NCI-H1048 (cell line): Measurements from ENCODE around the gene FGFR4.

Experiments
- DNase-seq: peaks from one replicate; lab custom pipeline; 2025; lab: John Stamatoyannopoulos, UW

Gene FGFR4

GRCh38 chr5:177085985-177086653, 596 bp upstream of the FGFR4 start:
- no peak for DNase-seq

- DNase-seq: no peak
These were observed 787 bp downstream of the FGFR4 start for GRCh38 chr5:177087398-177088005.

GRCh38 chr5:177089127-177089526, 2.4 kb downstream of the FGFR4 start:
- DNase-seq: no peak

GRCh38 chr5:177089825-177090641, 3.3 kb downstream of the FGFR4 start:
- no peak for DNase-seq

DNA sequence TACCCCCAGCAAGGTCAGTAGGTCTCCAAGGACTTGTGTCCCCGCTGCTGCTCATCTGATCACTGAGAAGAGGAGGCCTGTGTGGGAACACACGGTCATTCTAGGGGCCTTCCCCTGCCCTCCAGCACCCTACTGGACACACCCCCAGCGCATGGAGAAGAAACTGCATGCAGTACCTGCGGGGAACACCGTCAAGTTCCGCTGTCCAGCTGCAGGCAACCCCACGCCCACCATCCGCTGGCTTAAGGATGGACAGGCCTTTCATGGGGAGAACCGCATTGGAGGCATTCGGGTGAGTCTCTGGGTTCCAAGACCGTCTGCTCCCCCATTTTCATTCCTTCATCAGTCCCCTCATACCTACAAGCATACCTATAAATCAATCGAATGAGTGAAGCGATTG, 4.1 kb downstream of the FGFR4 start:
- DNase-seq: no peak

- no peak for DNase-seq
These were observed 4.5 kb downstream of the FGFR4 start for GRCh38 chr5:177091232-177091631.

- no peak for DNase-seq
These were observed 5.7 kb downstream of the FGFR4 start for GRCh38 chr5:177092178-177093081.

DNA sequence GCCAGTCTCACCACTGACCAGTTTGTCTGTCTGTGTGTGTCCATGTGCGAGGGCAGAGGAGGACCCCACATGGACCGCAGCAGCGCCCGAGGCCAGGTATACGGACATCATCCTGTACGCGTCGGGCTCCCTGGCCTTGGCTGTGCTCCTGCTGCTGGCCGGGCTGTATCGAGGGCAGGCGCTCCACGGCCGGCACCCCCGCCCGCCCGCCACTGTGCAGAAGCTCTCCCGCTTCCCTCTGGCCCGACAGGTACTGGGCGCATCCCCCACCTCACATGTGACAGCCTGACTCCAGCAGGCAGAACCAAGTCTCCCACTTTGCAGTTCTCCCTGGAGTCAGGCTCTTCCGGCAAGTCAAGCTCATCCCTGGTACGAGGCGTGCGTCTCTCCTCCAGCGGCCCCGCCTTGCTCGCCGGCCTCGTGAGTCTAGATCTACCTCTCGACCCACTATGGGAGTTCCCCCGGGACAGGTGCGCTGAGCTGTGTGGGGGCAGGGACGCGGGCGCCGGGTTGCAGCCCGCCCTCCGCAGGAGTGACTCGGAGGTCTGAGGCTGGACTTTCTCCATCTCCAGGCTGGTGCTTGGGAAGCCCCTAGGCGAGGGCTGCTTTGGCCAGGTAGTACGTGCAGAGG, 6.5 kb downstream of the FGFR4 start:
- DNase-seq: no peak

DNA sequence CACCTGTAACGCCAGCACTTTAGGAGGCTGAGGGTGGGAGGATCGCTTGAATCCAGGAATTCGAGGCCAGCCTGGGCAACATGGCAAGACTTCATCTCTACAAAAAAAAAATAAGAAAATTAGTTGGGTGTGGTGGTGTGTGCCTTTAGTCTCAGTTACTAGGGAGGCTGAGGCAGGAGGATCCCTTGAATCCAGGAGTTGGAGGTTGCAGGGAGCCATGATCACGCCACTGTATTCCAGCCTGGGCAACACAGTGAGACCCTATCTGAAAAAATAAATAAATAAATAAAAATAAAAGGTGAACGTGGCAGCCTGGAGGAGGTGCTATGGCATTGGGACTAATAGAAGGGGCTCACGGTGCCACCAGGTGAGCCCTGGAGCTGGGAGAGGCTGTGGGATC, 7.1 kb downstream of the FGFR4 start:
- DNase-seq: no peak

DNA sequence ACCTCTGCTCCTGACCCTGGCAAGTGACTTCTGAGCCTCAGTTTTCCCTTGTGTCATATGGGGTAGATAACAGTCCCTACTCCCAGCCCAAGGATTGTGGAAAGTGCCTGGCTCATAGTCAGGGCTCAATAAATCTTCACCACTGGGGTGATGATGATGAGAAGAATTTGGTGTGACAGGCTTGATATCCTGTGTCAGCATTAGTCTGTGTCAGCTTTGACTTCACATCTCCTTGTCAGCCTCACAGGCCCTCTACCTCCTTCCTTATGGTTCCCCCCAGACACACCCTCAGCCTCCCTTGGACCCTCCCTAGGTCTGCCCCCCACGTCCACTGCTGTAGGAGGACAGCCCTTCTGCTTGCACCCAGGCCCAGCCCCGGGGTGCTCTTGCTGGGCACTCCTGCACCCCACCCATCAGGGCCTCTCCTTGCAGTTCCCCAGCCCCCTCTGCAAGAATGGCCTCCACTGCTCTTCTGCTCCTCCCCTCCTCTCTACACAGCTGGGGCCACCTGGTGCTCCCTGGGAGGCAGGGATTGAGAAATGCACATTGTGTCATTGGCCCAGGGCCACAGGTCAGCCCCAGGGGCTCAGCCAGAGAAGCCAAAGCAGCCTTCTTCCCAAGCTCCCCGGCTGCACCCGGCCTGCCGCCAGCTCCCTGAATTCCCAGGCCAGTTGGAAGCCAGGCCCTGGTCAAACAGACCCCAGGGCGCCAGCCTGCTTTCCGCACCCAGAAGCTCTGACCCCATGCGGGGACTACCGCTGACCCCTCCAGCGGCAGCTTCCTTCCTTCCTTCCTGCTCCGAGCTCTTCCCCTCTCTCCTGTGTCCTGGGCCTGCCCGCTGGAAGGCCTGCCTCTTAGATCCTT, 7.7 kb downstream of the FGFR4 start:
- DNase-seq: no peak

- no peak for DNase-seq
These were observed 8.5 kb downstream of the FGFR4 start for GRCh38 chr5:177095088-177095669.

- no peak for DNase-seq
These were observed 9.7 kb downstream of the FGFR4 start for GRCh38 chr5:177096162-177097015.

- no peak for DNase-seq
These were observed 10.6 kb downstream of the FGFR4 start for GRCh38 chr5:177097016-177097985.

DNA sequence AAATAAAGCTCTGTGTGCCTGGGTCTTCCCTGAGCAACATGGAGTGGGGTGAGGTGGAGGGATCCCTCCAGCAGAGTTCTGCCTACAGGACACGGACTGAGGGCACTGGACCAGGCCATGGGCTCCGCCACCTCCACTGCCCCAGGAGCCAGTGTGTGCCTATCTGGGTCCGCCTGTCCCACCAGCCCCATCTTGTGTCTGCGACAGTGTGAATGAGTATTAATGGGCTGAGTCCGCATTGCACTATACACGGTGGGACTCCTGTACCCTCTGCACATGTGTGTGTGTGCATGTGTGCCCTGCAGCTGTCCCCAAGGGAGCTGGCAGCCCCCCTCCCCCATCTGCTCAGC, 11.4 kb downstream of the FGFR4 start:
- no peak for DNase-seq

- DNase-seq: no peak
These were observed 11.9 kb downstream of the FGFR4 start for GRCh38 chr5:177098470-177099141.

- no peak for DNase-seq
These were observed 12.8 kb downstream of the FGFR4 start for GRCh38 chr5:177099422-177100093.

GRCh38 chr5:177100714-177101121, 14.0 kb downstream of the FGFR4 start:
- no peak for DNase-seq
